K562 (cell line): ENCODE measurements around the gene SGK1. TPM values are rescaled to one million over a fixed set of nuclear protein-coding genes. Genes with fewer than 3 reads are reported as not detected.

Source experiments
- ADNP ChIP-seq: fragments of 200-800 bp; sonication (Bioruptor generic); IDR thresholded peaks from 2 replicates; pipeline ENCODE4 v1.6.1; 2016; ENCODE audit warnings: missing genetic modification characterization, missing compliant biosample characterization
- ARID1B ChIP-seq: fragments of 450-650 bp; IDR thresholded peaks from 2 replicates; pipeline ENCODE4 v1.6.1; 2016; ENCODE audit warnings: antibody characterized with exemption, mild to moderate bottlenecking, inconsistent platforms
- ARID2 ChIP-seq: fragments of 450-650 bp; IDR thresholded peaks from 2 replicates; pipeline ENCODE4 v1.6.1; 2017; ENCODE audit warnings: antibody characterized with exemption, mild to moderate bottlenecking
- CBFA2T3 ChIP-seq: fragments of 450-650 bp; IDR thresholded peaks from 2 replicates; pipeline ENCODE4 v1.6.1; 2017
- CTBP1 ChIP-seq: fragments of 450-650 bp; IDR thresholded peaks from 2 replicates; pipeline ENCODE4 v1.6.1; 2016; ENCODE audit warnings: borderline replicate concordance
- ETV1 ChIP-seq: fragments of 450-650 bp; conservative IDR thresholded peaks from 2 replicates; pipeline ENCODE4 v1.6.1; 2016; ENCODE audit warnings: missing genetic modification characterization, control low read depth, low read depth, missing compliant biosample characterization
- FOXA1 ChIP-seq: fragments of 450-650 bp; IDR thresholded peaks from 2 replicates; pipeline ENCODE4 v1.6.1; 2016; ENCODE audit warnings: mild to moderate bottlenecking, borderline replicate concordance
- JUND ChIP-seq, 2 experiments: IDR thresholded peaks; 2 replicates in 1 of 2; 3 replicates in 1 of 2; pipeline ENCODE4 v1.6.1; 2011; ENCODE audit warnings: borderline replicate concordance in 2 of 2, low read depth in 2 of 2, low read length in 2 of 2, improper control_type of control experiment in 1 of 2, missing biosample characterization in 1 of 2, missing genetic modification characterization in 1 of 2, missing genetic modification reagents in 1 of 2
- LARP7 ChIP-seq: fragments of 450-650 bp; IDR thresholded peaks from 2 replicates; pipeline ENCODE4 v1.6.1; 2016
- MCM5 ChIP-seq: fragments of 450-650 bp; IDR thresholded peaks from 2 replicates; pipeline ENCODE4 v1.6.1; 2016; ENCODE audit warnings: low read depth
- MTA1 ChIP-seq: fragments of 450-650 bp; IDR thresholded peaks from 2 replicates; pipeline ENCODE4 v1.6.1; 2017; ENCODE audit warnings: borderline replicate concordance
- RFX5 ChIP-seq: IDR thresholded peaks from 2 replicates; pipeline ENCODE4 v1.6.1; 2011; ENCODE audit warnings: low read depth, mild to moderate bottlenecking, improper control_type of control experiment, low read length
- SIRT6 ChIP-seq: IDR thresholded peaks from one replicate; pipeline ENCODE4 v1.6.1; 2012; ENCODE audit warnings: low read depth, mild to moderate bottlenecking, control low read depth, inconsistent platforms, low read length, moderate library complexity
- SMAD3 ChIP-seq: fragments of 450-650 bp; formaldehyde crosslinking; conservative IDR thresholded peaks from 2 replicates; pipeline ENCODE4 v1.4.0; 2020; ENCODE audit warnings: mild to moderate bottlenecking
- STAT5A ChIP-seq: IDR thresholded peaks from 2 replicates; pipeline ENCODE4 v1.6.1; 2012; ENCODE audit warnings: low read length, inconsistent platforms, borderline replicate concordance
- TAL1 ChIP-seq: fragments of 450-650 bp; IDR thresholded peaks from 2 replicates; pipeline ENCODE4 v1.6.1; 2016; ENCODE audit warnings: mild to moderate bottlenecking
- TEAD4 ChIP-seq, 2 experiments: sonication (generic) in 1 of 2; formaldehyde crosslinking in 1 of 2; IDR thresholded peaks; 2 replicates each; pipeline versions ENCODE4 v1.6.1 to v1.8.0; 2012 to 2022; ENCODE audit warnings: borderline replicate concordance in 1 of 2, inconsistent platforms in 1 of 2, low read length in 1 of 2, mild to moderate bottlenecking in 1 of 2, missing genetic modification reagents in 1 of 2
- ZNF134 ChIP-seq: fragments of 250-450 bp; sonication (Bioruptor Pico); conservative IDR thresholded peaks from 2 replicates; pipeline ENCODE4 v1.4.0; 2020
- ZNF197 ChIP-seq: fragments of 200-800 bp; sonication (Bioruptor generic); IDR thresholded peaks from 2 replicates; pipeline ENCODE4 v1.6.1; 2016; ENCODE audit warnings: low read depth, missing genetic modification characterization, missing compliant biosample characterization
- ZNF583 ChIP-seq: fragments of 250-450 bp; sonication (Bioruptor Pico); IDR thresholded peaks from 2 replicates; pipeline ENCODE4 v1.4.0; 2020
- polyA plus RNA-seq, 8 experiments: library from polyadenylated mRNA; depleted of rRNA in 4 of 8; stranded (reverse) in 5 of 8; unstranded in 3 of 8; fragments of >200 nt; fragmentation: Nextera tagmentation in 2 of 8; fragmentation: Illumina TruSeq in 1 of 8; extraction: Ambion mirVana in 2 of 8; extraction: Trizol in 1 of 8; gene quantifications; 2 replicates each; pipeline versions ENCODE4 v1.2.1 to v1.2.3, GENCODE V29; 2011 to 2014; ENCODE audit warnings: inconsistent platforms in 1 of 8, missing spikeins in 1 of 8
- total RNA-seq, 7 experiments: library from RNA; depleted of rRNA in 6 of 7; stranded (reverse); fragments of >200 nt in 6 of 7; fragmentation: Illumina TruSeq in 2 of 7; extraction: Trizol in 2 of 7; gene quantifications; 2 replicates each; pipeline versions ENCODE4 v1.2.1 to v1.2.3, GENCODE V29; 2011 to 2021; ENCODE audit warnings: low replicate concordance in 1 of 7
- TF ChIP-seq, protein P1 (sequence below), 2 experiments: IDR thresholded peaks; 2 replicates each; pipeline ENCODE4 v1.6.1; 2011; ENCODE audit warnings: borderline replicate concordance in 1 of 2, control low read depth in 1 of 2, low read depth in 1 of 2, low read length in 1 of 2, mild to moderate bottlenecking in 1 of 2, mixed read lengths in 1 of 2, moderate library complexity in 1 of 2; ENCODE audit not compliant: insufficient read depth in 1 of 2, insufficient read length in 1 of 2, poor library complexity in 1 of 2, severe bottlenecking in 1 of 2; ENCODE audit errors: extremely low read depth in 1 of 2
- TF ChIP-seq, protein P2 (sequence below): fragments of 450-650 bp; IDR thresholded peaks from 2 replicates; pipeline ENCODE4 v1.6.1; 2016
- TF ChIP-seq, protein P3 (sequence below): fragments of 250-450 bp; sonication (Bioruptor Pico); IDR thresholded peaks from 2 replicates; pipeline ENCODE4 v1.4.0; 2020
- TF ChIP-seq, protein P4 (sequence below): sonication (generic); formaldehyde crosslinking; IDR thresholded peaks from 2 replicates; pipeline ENCODE4 v1.9.0; 2022; ENCODE audit warnings: mild to moderate bottlenecking, missing genetic modification reagents
- TF ChIP-seq, protein P5 (sequence below), 2 experiments: fragments of 450-650 bp; conservative IDR thresholded peaks; 2 replicates each; pipeline ENCODE4 v1.6.1; 2017; ENCODE audit warnings: mild to moderate bottlenecking in 2 of 2, moderate library complexity in 2 of 2

The SGK1 gene
- total and polyA plus RNA-seq, 9 of the 15 experiments (the other 6 are each of a cell fraction or from before 2014, with no cell fraction given) = 3.5 to 7.2 (median 3.9) TPM

DNA sequence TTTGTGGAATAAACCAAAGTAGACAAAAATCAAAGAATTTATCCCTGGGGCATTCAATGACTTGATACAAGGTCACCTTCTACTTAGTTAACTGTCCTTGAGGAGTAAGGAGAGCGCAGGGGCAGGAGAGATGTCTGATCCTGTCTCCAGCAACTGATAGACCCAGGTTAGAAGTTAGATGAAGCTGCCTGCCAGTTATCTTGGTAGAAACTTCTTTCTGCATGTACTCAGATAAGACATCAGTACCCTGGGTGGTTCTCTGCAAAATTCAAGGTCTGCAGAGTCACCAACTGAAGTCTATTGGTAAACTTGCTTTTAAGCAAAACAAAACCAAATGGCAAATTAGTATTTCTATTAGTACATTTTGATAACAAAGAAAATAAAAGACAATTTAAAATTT, 2.7 kb downstream of the SGK1 start (continued):
- peak; percentile 86 for TF ChIP-seq TAL1
- TF ChIP-seq, protein P1, sequence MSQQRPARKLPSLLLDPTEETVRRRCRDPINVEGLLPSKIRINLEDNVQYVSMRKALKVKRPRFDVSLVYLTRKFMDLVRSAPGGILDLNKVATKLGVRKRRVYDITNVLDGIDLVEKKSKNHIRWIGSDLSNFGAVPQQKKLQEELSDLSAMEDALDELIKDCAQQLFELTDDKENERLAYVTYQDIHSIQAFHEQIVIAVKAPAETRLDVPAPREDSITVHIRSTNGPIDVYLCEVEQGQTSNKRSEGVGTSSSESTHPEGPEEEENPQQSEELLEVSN (IDR thresholded peaks at IDR 0.05; ENCODE audit: borderline replicate concordance in 1 of 2, extremely low read depth in 1 of 2, insufficient read depth in 1 of 2, insufficient read length in 1 of 2, low read depth in 1 of 2, low read length in 1 of 2, poor library complexity in 1 of 2, severe bottlenecking in 1 of 2) = no peak
- no peak for TF ChIP-seq ZNF583 (CRISPR knock-in tag)
- TF ChIP-seq TEAD4 (IDR thresholded peaks at IDR 0.05; ENCODE audit: low read length) = peak; percentile 86
- no peak for TF ChIP-seq TEAD4 (CRISPR knock-in tag; IDR thresholded peaks at IDR 0.05; ENCODE audit: borderline replicate concordance)
- no peak for TF ChIP-seq SMAD3 (CRISPR knock-in tag)
- no peak for TF ChIP-seq MCM5
- no peak for TF ChIP-seq SIRT6
- TF ChIP-seq STAT5A = peak; percentile 56; the same call in 1 of the 2 replicates
- TF ChIP-seq, protein P2, sequence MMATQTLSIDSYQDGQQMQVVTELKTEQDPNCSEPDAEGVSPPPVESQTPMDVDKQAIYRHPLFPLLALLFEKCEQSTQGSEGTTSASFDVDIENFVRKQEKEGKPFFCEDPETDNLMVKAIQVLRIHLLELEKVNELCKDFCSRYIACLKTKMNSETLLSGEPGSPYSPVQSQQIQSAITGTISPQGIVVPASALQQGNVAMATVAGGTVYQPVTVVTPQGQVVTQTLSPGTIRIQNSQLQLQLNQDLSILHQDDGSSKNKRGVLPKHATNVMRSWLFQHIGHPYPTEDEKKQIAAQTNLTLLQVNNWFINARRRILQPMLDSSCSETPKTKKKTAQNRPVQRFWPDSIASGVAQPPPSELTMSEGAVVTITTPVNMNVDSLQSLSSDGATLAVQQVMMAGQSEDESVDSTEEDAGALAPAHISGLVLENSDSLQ = peak; percentile 78
- no peak for TF ChIP-seq ETV1
- no peak for TF ChIP-seq ZNF197 (CRISPR knock-in tag)
- peak; percentile 27; the same call in 1 of the 2 replicates for TF ChIP-seq JUND (IDR thresholded peaks at IDR 0.05; ENCODE audit: borderline replicate concordance, low read depth, low read length)
- peak; percentile 32; the same call in 1 of the 3 replicates for TF ChIP-seq JUND (tag; IDR thresholded peaks at IDR 0.05; ENCODE audit: borderline replicate concordance, low read depth, low read length)
- TF ChIP-seq ADNP (tag) = 0 out of 2 replicates have a peak, but pooled peaks have one; percentile 44
- TF ChIP-seq FOXA1 = no peak
- peak; percentile 91 for TF ChIP-seq CBFA2T3
- TF ChIP-seq MTA1 = no peak
- no peak for TF ChIP-seq ARID2
- peak; percentile 92 for TF ChIP-seq ARID1B
- TF ChIP-seq ZNF134 (CRISPR knock-in tag) = peak; percentile 63
- TF ChIP-seq, protein P3, sequence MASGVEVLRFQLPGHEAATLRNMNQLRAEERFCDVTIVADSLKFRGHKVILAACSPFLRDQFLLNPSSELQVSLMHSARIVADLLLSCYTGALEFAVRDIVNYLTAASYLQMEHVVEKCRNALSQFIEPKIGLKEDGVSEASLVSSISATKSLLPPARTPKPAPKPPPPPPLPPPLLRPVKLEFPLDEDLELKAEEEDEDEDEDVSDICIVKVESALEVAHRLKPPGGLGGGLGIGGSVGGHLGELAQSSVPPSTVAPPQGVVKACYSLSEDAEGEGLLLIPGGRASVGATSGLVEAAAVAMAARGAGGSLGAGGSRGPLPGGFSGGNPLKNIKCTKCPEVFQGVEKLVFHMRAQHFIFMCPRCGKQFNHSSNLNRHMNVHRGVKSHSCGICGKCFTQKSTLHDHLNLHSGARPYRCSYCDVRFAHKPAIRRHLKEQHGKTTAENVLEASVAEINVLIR (CRISPR knock-in tag) = no peak
- TF ChIP-seq, protein P4, sequence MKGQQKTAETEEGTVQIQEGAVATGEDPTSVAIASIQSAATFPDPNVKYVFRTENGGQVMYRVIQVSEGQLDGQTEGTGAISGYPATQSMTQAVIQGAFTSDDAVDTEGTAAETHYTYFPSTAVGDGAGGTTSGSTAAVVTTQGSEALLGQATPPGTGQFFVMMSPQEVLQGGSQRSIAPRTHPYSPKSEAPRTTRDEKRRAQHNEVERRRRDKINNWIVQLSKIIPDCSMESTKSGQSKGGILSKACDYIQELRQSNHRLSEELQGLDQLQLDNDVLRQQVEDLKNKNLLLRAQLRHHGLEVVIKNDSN (CRISPR knock-in tag) = no peak
- no peak for TF ChIP-seq RFX5
- TF ChIP-seq LARP7 = no peak
- TF ChIP-seq, protein P5, sequence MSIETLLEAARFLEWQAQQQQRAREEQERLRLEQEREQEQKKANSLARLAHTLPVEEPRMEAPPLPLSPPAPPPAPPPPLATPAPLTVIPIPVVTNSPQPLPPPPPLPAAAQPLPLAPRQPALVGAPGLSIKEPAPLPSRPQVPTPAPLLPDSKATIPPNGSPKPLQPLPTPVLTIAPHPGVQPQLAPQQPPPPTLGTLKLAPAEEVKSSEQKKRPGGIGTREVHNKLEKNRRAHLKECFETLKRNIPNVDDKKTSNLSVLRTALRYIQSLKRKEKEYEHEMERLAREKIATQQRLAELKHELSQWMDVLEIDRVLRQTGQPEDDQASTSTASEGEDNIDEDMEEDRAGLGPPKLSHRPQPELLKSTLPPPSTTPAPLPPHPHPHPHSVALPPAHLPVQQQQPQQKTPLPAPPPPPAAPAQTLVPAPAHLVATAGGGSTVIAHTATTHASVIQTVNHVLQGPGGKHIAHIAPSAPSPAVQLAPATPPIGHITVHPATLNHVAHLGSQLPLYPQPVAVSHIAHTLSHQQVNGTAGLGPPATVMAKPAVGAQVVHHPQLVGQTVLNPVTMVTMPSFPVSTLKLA (conservative IDR thresholded peaks at IDR 0.05) = peak in 1 of 2 experiments; percentile 22; a peak in 1 of 4 replicates
- peak; percentile 80; the same call in 1 of the 2 replicates for TF ChIP-seq CTBP1
